DOHH2 (cell line): Measurements from ENCODE around the gene SYDE1.

Source experiments
- EZH2phosphoT487 ChIP-seq: fragments of 200-600 bp; sonication (generic); IDR thresholded peaks from 2 replicates; pipeline ENCODE4 v1.6.1; 2017; ENCODE audit warnings: borderline replicate concordance, mild to moderate bottlenecking, antibody characterized with exemption, low read length, moderate library complexity, mixed read lengths
- TF ChIP-seq, protein P1 (sequence below): fragments of 200-600 bp; sonication (generic); IDR thresholded peaks from one replicate; pipeline ENCODE4 v1.5.1; 2014; ENCODE audit warnings: antibody characterized with exemption, mild to moderate bottlenecking, low read depth, low read length; ENCODE audit not compliant: poor library complexity, severe bottlenecking

DNA sequence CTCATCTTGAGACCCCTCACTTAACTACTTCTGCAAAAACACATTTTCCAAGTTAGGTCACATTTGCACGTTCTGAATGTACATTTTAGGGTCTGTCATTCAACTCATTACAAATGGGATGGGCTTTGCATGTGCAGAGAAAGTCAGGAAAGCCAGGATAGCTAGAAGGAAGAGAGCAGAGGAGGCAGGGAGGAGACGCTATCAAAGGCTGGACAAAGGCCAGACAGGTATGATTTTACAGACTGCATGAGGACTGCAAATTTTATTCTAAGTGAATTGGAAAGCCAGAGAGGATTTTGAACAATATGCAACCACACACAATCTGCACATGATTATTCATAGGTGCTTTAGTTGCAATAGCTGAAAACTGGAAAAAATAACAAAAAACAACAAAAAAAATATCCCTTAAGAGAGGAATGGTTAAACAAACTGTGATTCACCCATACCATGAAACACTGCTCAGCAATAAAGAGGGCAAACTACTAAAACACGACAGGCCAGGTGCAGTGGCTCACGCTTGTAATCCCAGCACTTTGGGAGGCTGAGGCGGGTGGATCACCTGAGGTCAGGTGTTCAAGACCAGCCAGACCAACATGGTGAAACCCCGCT, 21.1 kb downstream of the SYDE1 start:
- TF ChIP-seq, protein P1, sequence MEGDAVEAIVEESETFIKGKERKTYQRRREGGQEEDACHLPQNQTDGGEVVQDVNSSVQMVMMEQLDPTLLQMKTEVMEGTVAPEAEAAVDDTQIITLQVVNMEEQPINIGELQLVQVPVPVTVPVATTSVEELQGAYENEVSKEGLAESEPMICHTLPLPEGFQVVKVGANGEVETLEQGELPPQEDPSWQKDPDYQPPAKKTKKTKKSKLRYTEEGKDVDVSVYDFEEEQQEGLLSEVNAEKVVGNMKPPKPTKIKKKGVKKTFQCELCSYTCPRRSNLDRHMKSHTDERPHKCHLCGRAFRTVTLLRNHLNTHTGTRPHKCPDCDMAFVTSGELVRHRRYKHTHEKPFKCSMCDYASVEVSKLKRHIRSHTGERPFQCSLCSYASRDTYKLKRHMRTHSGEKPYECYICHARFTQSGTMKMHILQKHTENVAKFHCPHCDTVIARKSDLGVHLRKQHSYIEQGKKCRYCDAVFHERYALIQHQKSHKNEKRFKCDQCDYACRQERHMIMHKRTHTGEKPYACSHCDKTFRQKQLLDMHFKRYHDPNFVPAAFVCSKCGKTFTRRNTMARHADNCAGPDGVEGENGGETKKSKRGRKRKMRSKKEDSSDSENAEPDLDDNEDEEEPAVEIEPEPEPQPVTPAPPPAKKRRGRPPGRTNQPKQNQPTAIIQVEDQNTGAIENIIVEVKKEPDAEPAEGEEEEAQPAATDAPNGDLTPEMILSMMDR = no peak
- no peak for TF ChIP-seq EZH2phosphoT487
